HG03159 (cell line): Measurements from ENCODE around the gene ADCY1.

Experiments
- ATAC-seq: cut with Tn5 transposase; IDR thresholded peaks from one replicate; pipeline ENCODE4 v1.9.1; 2021; ENCODE audit warnings: mild to moderate bottlenecking, moderate library complexity; ENCODE audit not compliant: unreplicated experiment

Gene ADCY1

DNA sequence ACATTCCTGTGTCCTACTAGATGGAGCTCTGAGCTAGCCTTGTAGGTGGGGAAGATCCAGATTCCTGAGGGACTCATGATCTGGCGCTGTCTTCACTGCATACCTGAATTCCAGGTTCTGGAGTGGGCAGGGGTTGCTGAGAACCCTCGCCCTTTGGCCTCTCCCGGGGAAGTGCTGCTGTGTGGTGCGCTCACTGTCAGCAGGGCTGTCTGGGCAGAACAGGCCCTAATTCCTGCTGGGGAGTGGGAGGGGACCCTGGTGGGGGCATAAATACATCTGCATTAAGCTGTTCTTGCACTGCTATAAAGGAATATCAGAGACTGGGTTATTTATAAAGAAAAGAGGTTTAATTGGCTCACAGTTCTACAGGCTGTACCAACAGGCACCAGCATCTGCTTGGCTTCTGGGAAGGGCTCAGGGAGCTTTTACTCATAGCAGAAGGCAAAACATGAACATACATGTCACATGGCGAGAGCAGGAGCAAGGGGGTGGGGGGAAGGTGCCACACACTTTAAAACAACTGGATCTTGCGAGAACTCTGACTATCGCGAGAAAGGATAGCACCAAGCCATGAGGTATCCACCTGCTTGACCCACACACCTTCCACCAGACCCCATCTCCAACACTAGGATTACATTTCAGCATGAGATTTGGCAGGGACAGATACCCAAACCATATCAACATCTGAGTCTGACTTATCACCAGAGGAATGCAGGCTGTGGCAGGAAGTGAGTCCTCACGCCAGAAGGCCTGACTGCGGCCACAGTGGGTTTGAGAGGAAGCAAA lies 115.0 kb downstream of the ADCY1 start:
- ATAC-seq = no peak

DNA sequence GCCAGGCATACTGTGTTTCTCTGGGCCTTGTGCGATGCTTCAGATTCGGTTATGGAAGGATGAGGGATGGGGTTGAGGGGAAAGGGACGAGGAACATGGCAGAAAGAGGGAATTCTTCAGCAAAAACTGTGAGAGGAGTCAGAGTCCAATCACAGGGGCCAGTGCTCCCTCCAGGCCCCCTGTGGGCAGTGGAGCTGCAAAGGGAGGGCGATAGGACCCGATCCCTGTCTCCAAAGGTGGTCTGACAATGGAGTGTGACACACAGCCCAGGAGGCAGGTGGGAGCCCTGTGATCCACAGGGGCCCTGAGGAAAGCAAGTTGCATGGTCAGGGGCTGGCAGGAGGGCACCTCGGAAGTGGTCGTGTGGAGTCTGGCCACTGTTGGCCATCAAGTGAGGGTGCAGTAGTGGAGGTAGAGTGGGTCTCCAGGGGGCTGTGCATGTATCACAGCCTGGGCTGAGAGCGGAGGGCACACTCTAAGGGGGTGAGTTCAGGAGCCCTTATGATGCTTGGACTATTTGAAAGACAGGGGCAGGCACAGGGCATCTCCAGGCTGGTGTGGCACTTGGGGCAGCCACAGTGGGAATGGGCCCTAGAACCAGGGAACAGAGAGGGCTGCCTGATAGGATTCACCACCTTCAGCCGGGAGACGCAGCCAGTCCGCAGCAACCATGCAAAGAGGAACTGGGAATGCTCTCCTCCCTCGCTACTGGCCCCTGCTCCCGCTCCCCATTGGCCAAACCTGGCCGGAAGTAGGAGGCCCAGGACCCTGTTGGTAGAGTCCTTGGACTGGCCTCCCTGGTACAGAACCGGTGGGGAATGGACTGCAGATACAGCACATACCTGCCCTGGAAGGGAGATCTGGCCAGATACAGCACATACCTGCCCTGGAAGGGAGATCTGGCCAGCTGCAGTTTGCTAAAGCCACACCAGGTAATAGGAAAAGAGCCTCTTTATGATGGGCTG lies 115.9 kb downstream of the ADCY1 start:
- ATAC-seq = no peak

DNA sequence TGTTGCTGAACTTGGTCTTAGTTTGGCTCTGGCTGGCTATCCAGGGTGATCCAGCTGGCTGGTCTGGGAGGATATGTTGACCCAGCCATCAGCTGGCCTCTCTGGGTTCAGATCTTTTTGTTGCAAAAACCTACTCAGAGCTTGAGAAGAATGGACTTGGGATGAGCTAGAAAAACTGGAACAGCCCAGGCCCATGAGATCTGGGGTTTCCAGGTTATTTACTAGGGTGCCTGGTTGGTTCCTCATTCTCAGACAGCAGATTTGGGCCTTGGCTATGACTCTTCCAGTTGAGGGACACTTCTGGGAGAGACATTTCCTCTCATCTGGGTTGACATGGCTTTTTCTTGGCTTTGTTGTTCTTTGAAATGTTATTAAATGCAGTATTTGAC lies 116.6 kb downstream of the ADCY1 start:
- ATAC-seq = no peak

GRCh38 chr7:45691155-45691656 lies 117.0 kb downstream of the ADCY1 start:
- ATAC-seq = no peak

GRCh38 chr7:45692031-45692430 lies 117.9 kb downstream of the ADCY1 start:
- ATAC-seq = no peak

GRCh38 chr7:45695249-45695995 lies 121.3 kb downstream of the ADCY1 start:
- no peak for ATAC-seq

DNA sequence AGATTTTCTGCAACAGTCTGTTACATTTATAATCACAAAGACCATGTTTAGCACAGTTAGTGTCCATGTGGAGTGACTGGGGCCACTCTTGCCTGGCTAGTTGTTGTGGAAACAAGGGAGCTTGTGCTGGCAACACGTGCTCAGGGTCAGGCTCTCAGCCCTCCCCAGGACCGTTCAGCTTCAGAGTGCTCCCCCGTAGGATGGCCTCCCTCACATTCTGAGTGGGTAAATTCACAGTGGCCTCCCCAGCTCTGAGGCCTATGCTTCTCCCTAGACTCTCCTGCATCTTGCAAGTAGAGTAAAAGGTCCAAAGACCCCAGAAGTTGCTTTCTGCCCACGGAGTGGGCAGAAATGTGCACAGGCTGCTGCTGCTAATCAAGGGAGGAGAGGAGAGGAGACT lies 122.3 kb downstream of the ADCY1 start:
- ATAC-seq = no peak

DNA sequence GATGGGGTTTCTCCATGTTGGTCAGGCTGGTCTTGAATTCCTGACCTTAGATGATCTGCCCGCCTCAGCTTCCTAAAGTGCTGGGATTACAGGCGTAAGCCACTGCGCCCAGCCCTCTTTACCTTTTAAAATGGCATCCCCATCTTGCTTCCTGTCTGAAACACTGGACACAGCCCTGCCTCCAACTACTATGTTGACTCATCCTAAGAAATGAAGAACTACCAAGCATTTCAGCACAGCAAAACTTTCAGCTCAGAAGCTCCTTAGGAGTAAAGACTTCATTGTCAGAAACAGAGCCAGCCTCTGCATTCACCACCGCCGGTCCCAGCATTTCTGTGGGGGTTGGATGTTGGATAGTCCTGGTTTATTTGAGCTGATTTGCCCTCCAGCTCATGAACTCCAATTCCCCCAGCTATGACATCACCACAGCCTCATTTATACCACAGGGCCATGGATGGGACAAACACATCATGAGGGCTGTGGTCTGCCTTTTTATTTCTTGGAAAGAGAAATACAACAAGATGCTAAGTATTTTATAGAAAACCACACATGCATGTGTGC lies 123.5 kb downstream of the ADCY1 start:
- no peak for ATAC-seq

DNA sequence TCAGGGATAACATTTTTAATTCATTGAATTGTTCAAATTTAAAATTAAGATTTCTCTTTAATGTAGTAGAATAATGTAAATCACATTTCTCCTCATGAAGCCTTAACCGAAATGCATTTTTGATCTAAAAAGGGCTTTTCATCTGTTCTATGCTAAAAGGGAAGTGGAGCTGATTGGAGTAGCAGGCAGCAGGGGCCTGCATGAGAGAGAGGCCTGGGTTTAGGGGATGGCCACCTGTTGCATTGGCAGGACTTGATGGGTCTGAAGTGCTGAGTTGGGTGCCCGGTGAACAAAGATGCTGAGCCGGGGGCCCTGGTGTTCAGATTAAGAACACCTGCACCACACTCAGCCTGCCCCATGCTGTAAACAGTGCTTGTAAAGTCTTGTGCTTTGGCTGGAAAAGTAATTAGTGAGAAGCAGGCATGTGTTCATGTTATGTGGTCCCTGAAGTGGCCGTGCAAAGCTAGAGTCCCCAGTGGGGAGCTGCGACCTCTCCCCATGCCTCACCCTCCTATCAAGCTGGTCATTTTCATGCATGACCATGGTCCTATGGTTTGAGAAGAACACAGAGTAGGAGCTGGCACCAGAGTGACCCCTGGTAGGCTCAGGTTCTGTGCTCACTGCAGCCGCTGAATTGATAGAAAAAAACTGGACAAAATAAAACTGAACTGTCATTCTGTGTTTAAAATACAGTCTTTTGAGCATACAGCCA lies 124.3 kb downstream of the ADCY1 start:
- no peak for ATAC-seq

DNA sequence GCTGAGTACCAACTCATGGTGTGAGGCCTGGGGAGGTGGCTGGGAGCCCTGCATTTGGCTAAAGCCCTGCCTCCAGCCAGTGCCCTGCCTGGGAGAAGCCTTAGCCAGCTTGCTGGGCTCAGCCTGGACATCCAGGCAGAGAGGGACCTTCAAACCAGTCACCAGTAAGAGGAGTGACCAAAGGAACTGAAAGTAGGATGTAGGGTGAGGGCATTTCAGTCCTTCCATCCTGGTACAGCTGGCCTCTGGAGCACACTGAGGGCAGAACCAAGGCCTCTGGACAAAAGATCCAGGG lies 124.8 kb downstream of the ADCY1 start:
- ATAC-seq = no peak

- no peak for ATAC-seq
Observed at GRCh38 chr7:45699726-45700390, 125.7 kb downstream of the ADCY1 start.

DNA sequence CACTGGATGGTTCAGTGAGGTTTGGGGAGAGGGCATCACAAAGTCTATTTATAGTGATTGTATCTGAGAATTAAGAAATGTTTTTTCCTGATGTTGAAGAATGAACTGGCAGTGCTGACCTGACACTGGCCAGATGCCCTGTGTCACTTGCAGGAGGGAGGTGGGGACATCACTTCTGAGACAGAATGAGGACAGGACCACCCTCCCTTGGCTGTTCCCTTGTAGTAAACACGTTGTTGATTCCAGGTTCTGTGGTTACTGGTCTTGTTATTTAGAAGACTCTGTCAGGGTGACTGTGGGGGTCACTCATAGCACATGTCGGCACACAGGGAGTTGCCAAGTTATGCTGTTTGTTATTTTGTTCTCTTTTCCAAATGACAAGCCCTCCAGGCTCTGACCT lies 126.4 kb downstream of the ADCY1 start:
- no peak for ATAC-seq

DNA sequence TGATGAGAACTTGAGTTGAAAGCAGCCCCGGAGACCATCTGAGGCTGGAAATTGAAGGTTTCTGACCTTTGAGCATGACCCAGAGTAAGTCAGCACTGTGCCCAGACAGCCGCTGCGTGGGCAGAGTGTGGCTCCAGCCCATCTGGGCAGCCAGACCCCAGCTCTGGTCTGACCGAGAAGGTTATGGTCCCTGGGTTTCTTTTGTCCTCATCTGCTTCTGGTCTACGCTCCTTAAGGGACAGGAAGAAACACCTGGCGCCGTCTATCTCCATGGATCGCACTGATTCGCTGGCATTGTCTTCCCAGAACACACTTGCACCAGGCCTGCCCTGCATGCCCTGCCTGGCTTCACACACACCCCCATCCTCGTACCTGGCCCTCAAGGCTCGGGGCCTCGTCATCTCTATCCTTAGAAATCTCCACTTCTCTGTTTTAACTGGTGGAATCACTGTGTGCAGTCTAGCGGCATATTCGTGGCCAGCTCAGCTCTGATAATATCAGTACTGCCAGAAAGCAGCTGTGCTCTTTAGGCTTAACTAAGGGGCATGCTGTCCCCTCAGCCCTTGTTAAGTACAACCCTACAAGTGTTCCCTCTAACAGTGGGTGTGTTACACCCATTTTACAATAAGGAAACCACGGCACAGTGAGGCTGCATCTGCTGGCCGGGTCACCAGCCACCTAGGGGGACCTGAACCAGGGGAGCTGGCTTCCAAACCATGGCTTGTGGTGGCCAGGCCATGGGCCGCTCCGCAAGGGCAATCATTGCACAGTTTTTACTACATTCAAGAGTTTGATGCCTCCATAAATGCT lies 127.7 kb downstream of the ADCY1 start:
- no peak for ATAC-seq

DNA sequence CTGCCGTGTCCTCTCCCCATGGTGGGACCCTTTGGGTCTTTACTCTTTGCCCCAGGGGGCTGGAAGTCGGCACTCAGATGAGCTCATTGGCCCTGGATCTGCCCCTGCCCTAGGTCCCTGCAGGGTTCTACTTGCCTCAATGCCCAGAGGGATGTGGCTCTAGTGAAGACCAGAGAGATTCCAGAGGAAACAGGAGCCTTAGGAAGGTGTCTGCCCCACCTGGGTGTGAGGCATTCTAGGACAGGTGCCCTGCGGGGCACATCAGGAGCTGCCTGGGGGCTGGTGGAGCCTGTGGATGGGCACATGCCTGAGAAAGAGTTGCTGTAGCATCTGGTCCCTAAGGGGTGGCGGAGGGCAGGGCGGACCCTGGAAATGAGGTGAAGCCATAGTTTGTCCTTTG lies 128.6 kb downstream of the ADCY1 start:
- ATAC-seq = no peak

DNA sequence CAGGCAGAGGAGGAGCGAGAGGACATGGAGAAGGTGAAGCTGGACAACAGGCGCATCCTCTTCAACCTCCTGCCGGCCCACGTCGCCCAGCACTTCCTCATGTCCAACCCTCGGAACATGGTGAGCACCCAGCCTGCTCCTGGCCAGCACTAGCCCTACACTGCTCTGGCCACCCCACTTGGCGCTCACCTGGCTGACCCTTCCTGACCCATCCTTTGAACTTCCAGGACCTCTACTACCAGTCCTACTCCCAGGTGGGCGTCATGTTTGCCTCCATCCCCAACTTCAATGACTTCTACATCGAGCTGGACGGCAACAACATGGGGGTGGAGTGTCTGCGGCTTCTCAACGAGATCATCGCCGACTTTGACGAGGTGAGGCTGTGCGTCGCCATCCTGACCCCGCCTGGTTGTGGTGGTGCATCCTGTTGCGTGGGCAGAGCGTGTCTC lies 129.2 kb downstream of the ADCY1 start:
- ATAC-seq = no peak

GRCh38 chr7:45703911-45704682 lies 129.9 kb downstream of the ADCY1 start:
- no peak for ATAC-seq

GRCh38 chr7:45704683-45705016 lies 130.5 kb downstream of the ADCY1 start:
- no peak for ATAC-seq
